IMR-90 (cell line): Measurements from ENCODE around the gene HK3. TPM values are rescaled to one million over a fixed set of nuclear protein-coding genes. Genes with fewer than 3 reads are reported as not detected.

Source experiments
- ATAC-seq: fragments of 200-7000 bp; cut with Tn5 transposase; 2 replicates; pipeline ENCODE4 v1.9.1; 2020; ENCODE audit warnings: low read depth, mild to moderate bottlenecking, moderate library complexity
- BruUV-seq: library from RNA; stranded (reverse); fragments of 400-500 nt; replicated peaks from 2 replicates; lab custom pipeline; 2021; lab: Mats Ljungman, UMichigan
- CTCF ChIA-PET: fragments of 300-600 bp; formaldehyde crosslinking; extraction: SDS; loops from one replicate; lab custom pipeline; 2021; ENCODE audit warnings: antibody characterized with exemption; lab: Yijun Ruan, JAX
- POLR2A ChIA-PET: fragments of 300-600 bp; sonication (Branson Sonifier 250); formaldehyde crosslinking; loops from one replicate; lab custom pipeline; 2022; ENCODE audit warnings: antibody characterized with exemption; ENCODE audit not compliant: unreplicated experiment; lab: Charles Lee
- DNase-seq: peaks from one replicate; pipeline ENCODE4 v3.0.0; 2013
- H2AFZ ChIP-seq: replicated peaks from 2 replicates; pipeline ENCODE3; 2013; ENCODE audit warnings: low read length, mild to moderate bottlenecking; ENCODE audit not compliant: poor library complexity
- H2AK5ac ChIP-seq: 2 replicates; pipeline ENCODE4 v1.6.1; 2013; ENCODE audit warnings: low read depth, low read length, inconsistent platforms
- H2AK9ac ChIP-seq: replicated peaks from 2 replicates; pipeline ENCODE3; 2013; ENCODE audit warnings: mild to moderate bottlenecking, low read depth, low read length, moderate library complexity; ENCODE audit not compliant: poor library complexity
- H2BK120ac ChIP-seq: 2 replicates; pipeline ENCODE4 v1.6.1; 2013; ENCODE audit warnings: low read depth, low read length, inconsistent platforms
- H2BK15ac ChIP-seq: 3 replicates; pipeline ENCODE4 v1.6.1; 2013; ENCODE audit warnings: low read depth, low read length, inconsistent platforms
- H2BK20ac ChIP-seq: 2 replicates; pipeline ENCODE4 v1.6.1; 2013; ENCODE audit warnings: low read depth, mild to moderate bottlenecking, inconsistent platforms, low read length, moderate library complexity
- H2BK5ac ChIP-seq: 2 replicates; pipeline ENCODE4 v1.6.1; 2013; ENCODE audit warnings: mild to moderate bottlenecking, low read depth, low read length, inconsistent platforms; ENCODE audit not compliant: poor library complexity, severe bottlenecking
- H3K14ac ChIP-seq: replicated peaks from 2 replicates; pipeline ENCODE4 v1.6.1; 2013; ENCODE audit warnings: low read depth, low read length, inconsistent platforms
- H3K18ac ChIP-seq: 2 replicates; pipeline ENCODE4 v1.6.1; 2013; ENCODE audit warnings: low read depth, low read length, control low read depth
- H3K23ac ChIP-seq: 2 replicates; pipeline ENCODE4 v1.6.1; 2013; ENCODE audit warnings: low read depth, low read length, inconsistent platforms
- H3K27ac ChIP-seq: 2 replicates; pipeline ENCODE4 v1.5.1; 2013; ENCODE audit warnings: mild to moderate bottlenecking, control low read depth, low read length; ENCODE audit not compliant: insufficient read depth
- H3K27me3 ChIP-seq: 2 replicates; pipeline ENCODE4 v1.6.1; 2013; ENCODE audit warnings: low read length; ENCODE audit not compliant: control insufficient read depth, insufficient read depth
- H3K36me3 ChIP-seq: 2 replicates; pipeline ENCODE4 v1.6.1; 2013; ENCODE audit warnings: low read length, mixed read lengths; ENCODE audit not compliant: control insufficient read depth, insufficient read depth
- H3K4ac ChIP-seq: 2 replicates; pipeline ENCODE4 v1.6.1; 2013; ENCODE audit warnings: low read depth, low read length, inconsistent platforms
- H3K4me1 ChIP-seq: 2 replicates; pipeline ENCODE4 v1.6.1; 2013; ENCODE audit warnings: low read length, mixed read lengths; ENCODE audit not compliant: control insufficient read depth, insufficient read depth
- H3K4me2 ChIP-seq: 2 replicates; pipeline ENCODE4 v1.6.1; 2013; ENCODE audit warnings: low read depth, mild to moderate bottlenecking, control low read depth, low read length, moderate library complexity
- H3K4me3 ChIP-seq: 2 replicates; pipeline ENCODE4 v1.5.1; 2013; ENCODE audit warnings: low read depth, mild to moderate bottlenecking, control low read depth, low read length, moderate library complexity; ENCODE audit not compliant: insufficient read depth
- H3K56ac ChIP-seq: 2 replicates; pipeline ENCODE4 v1.6.1; 2013; ENCODE audit warnings: low read length, inconsistent platforms; ENCODE audit not compliant: insufficient read depth; ENCODE audit errors: extremely low read depth
- H3K79me1 ChIP-seq, 2 experiments: 2 replicates each; pipeline ENCODE4 v1.6.1; 2013; ENCODE audit warnings: low read length in 2 of 2, inconsistent platforms in 1 of 2, low read depth in 1 of 2
- H3K9ac ChIP-seq: 2 replicates; pipeline ENCODE4 v1.6.1; 2013; ENCODE audit warnings: low read depth, low read length, control low read depth
- H3K9me1 ChIP-seq: 2 replicates; pipeline ENCODE4 v1.6.1; 2013; ENCODE audit warnings: low read length, inconsistent platforms; ENCODE audit not compliant: insufficient read depth
- H3K9me3 ChIP-seq: 2 replicates; pipeline ENCODE4 v1.6.1; 2013; ENCODE audit warnings: low read length; ENCODE audit not compliant: control insufficient read depth, insufficient read depth
- H4K20me1 ChIP-seq: 2 replicates; pipeline ENCODE4 v1.6.1; 2013; ENCODE audit warnings: low read length, inconsistent platforms; ENCODE audit not compliant: insufficient read depth
- H4K5ac ChIP-seq: 2 replicates; pipeline ENCODE4 v1.6.1; 2013; ENCODE audit warnings: mild to moderate bottlenecking, low read depth, low read length, control low read depth
- H4K8ac ChIP-seq, 2 experiments: 2 replicates each; pipeline ENCODE4 v1.6.1; 2013; ENCODE audit warnings: low read depth in 2 of 2, low read length in 2 of 2, control low read depth in 1 of 2, inconsistent platforms in 1 of 2
- H4K91ac ChIP-seq: 2 replicates; pipeline ENCODE4 v1.6.1; 2013; ENCODE audit warnings: low read depth, low read length, inconsistent platforms; ENCODE audit not compliant: insufficient read depth
- BHLHE40 ChIP-seq: fragments of 150-350 bp; IDR thresholded peaks from 2 replicates; pipeline ENCODE4 v1.6.1; 2016; ENCODE audit warnings: mild to moderate bottlenecking, low read depth, low read length
- CEBPB ChIP-seq: IDR thresholded peaks from 2 replicates; pipeline ENCODE4 v1.6.1; 2012; ENCODE audit warnings: low read depth, low read length, improper control_type of control experiment
- CHD1 ChIP-seq: IDR thresholded peaks from 2 replicates; pipeline ENCODE4 v1.6.1; 2012; ENCODE audit warnings: low read depth, low read length, improper control_type of control experiment
- FOS ChIP-seq: fragments of 150-350 bp; IDR thresholded peaks from 2 replicates; pipeline ENCODE4 v1.6.1; 2016; ENCODE audit warnings: low read depth, low read length
- MAFK ChIP-seq: IDR thresholded peaks from 2 replicates; pipeline ENCODE4 v1.6.1; 2012; ENCODE audit warnings: low read depth, low read length, improper control_type of control experiment
- MAZ ChIP-seq: IDR thresholded peaks from 2 replicates; pipeline ENCODE4 v1.6.1; 2012; ENCODE audit warnings: low read depth, mild to moderate bottlenecking, low read length, improper control_type of control experiment, moderate library complexity, borderline replicate concordance
- NFE2L2 ChIP-seq: fragments of 150-350 bp; IDR thresholded peaks from 2 replicates; pipeline ENCODE4 v1.6.1; 2016; ENCODE audit warnings: low read depth, mild to moderate bottlenecking, low read length
- POLR2A ChIP-seq: IDR thresholded peaks from 2 replicates; pipeline ENCODE4 v1.6.1; 2012; ENCODE audit warnings: mild to moderate bottlenecking, low read depth, low read length
- RAD21 ChIP-seq: IDR thresholded peaks from 2 replicates; pipeline ENCODE4 v1.6.1; 2012; ENCODE audit warnings: low read length, improper control_type of control experiment
- RCOR1 ChIP-seq: IDR thresholded peaks from 2 replicates; pipeline ENCODE4 v1.6.1; 2012; ENCODE audit warnings: mild to moderate bottlenecking, low read length, improper control_type of control experiment; ENCODE audit not compliant: insufficient replicate concordance
- RFX5 ChIP-seq: IDR thresholded peaks from 2 replicates; pipeline ENCODE4 v1.8.0; 2012; ENCODE audit warnings: low read depth, mild to moderate bottlenecking, low read length, moderate library complexity
- SMC3 ChIP-seq: fragments of 150-350 bp; IDR thresholded peaks from 2 replicates; pipeline ENCODE4 v1.6.1; 2016; ENCODE audit warnings: low read depth, mild to moderate bottlenecking, antibody characterized with exemption, low read length, moderate library complexity
- WGBS, 2 experiments: methylation state at CpG; one replicate each; pipeline versions ENCODE4 v1.1.5 to v1.1.7; 2013; ENCODE audit warnings: missing lambda C conversion rate in 2 of 2; ENCODE audit not compliant: insufficient read length in 1 of 2; ENCODE audit errors: extremely low coverage in 2 of 2; 5-methylcytosine and 5-hydroxymethylcytosine counted together
- dilution Hi-C: fragments of 300-500 bp; cut with HindIII; formaldehyde crosslinking; loops from one replicate; pipeline ENCODE4 v1.14.3; 2018; ENCODE audit warnings: low sequenced_read_pairs; ENCODE audit not compliant: unreplicated experiment
- in situ Hi-C: fragments of 300-500 bp; cut with MboI; formaldehyde crosslinking; loops from 3 replicates; pipeline ENCODE4 v1.14.3; 2019; ENCODE audit warnings: low sequenced_read_pairs, inconsistent platforms, mixed read lengths
- intact Hi-C: fragments of 100-400 bp; cut with micrococcal nuclease; formaldehyde crosslinking; loops from 2 replicates; pipeline ENCODE4 v1.10.0; 2022
- polyA plus RNA-seq, 3 experiments: library from polyadenylated mRNA; depleted of rRNA; stranded (reverse); fragments of >200 nt; gene quantifications; 2 replicates each; pipeline ENCODE4 v1.2.3, GENCODE V29; 2012; ENCODE audit warnings: low replicate concordance in 1 of 3
- total RNA-seq: library from RNA; depleted of rRNA; stranded (reverse); fragments of >200 nt; gene quantifications from 2 replicates; pipeline ENCODE4 v1.2.3, GENCODE V29; 2012
- TF ChIP-seq, protein P1 (sequence below): fragments of 150-350 bp; IDR thresholded peaks from 2 replicates; pipeline ENCODE4 v1.6.1; 2016; ENCODE audit warnings: low read depth, mild to moderate bottlenecking, low read length, moderate library complexity, borderline replicate concordance
- TF ChIP-seq, protein P2 (sequence below): conservative IDR thresholded peaks from 2 replicates; pipeline ENCODE4 v1.5.1; 2012; ENCODE audit warnings: mild to moderate bottlenecking, low read depth, low read length, improper control_type of control experiment

HK3 gene
- total and polyA plus RNA-seq, 2 of the 4 experiments (the other 2 are of a cell fraction), result not detected

DNA sequence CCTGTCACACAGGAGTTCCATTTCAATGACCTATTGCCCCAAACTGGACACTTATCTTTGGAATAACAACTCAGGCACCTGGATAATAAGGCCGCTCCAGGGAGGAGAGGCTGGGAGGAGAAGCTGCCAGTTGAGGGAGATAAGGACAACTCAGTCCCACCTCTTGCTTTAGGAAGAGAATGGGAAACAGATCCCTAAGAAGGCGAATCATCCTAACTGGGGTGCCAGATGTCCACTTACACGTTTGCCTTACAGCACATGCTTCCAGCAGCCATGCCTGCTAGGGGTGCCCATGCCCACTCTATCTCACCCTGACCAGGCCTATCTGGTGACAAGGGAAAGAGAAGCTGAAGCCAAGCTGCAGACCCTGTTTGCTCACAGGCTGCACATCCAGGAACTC is 6.5 kb downstream of the HK3 start:
- H3K36me3 ChIP-seq, result no peaks in the 10 kb centered on the region
- TF ChIP-seq MAZ (no peak), FOS (no peak), POLR2A (no peak), RAD21 (no peak), MAFK (no peak), CHD1 (no peak), RFX5 (no peak), CEBPB (no peak), SMC3 (no peak), RCOR1 (no peak), NFE2L2 (no peak), BHLHE40 (no peak)
- TF ChIP-seq, protein P1, sequence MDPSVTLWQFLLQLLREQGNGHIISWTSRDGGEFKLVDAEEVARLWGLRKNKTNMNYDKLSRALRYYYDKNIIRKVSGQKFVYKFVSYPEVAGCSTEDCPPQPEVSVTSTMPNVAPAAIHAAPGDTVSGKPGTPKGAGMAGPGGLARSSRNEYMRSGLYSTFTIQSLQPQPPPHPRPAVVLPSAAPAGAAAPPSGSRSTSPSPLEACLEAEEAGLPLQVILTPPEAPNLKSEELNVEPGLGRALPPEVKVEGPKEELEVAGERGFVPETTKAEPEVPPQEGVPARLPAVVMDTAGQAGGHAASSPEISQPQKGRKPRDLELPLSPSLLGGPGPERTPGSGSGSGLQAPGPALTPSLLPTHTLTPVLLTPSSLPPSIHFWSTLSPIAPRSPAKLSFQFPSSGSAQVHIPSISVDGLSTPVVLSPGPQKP, result no peak
- TF ChIP-seq, protein P2, sequence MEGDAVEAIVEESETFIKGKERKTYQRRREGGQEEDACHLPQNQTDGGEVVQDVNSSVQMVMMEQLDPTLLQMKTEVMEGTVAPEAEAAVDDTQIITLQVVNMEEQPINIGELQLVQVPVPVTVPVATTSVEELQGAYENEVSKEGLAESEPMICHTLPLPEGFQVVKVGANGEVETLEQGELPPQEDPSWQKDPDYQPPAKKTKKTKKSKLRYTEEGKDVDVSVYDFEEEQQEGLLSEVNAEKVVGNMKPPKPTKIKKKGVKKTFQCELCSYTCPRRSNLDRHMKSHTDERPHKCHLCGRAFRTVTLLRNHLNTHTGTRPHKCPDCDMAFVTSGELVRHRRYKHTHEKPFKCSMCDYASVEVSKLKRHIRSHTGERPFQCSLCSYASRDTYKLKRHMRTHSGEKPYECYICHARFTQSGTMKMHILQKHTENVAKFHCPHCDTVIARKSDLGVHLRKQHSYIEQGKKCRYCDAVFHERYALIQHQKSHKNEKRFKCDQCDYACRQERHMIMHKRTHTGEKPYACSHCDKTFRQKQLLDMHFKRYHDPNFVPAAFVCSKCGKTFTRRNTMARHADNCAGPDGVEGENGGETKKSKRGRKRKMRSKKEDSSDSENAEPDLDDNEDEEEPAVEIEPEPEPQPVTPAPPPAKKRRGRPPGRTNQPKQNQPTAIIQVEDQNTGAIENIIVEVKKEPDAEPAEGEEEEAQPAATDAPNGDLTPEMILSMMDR, result no peak
- ATAC-seq (no peak), DNase-seq (no peak)
- H3K56ac ChIP-seq, result no peak overlapping the region
- H2BK20ac ChIP-seq, result no peak overlapping the region
- no peak overlapping the region for H2AK5ac ChIP-seq
- no peak overlapping the region for H4K91ac ChIP-seq
- no peak overlapping the region for H2BK120ac ChIP-seq
- in situ Hi-C loops (no loop called here), dilution Hi-C loops (no loop called here), intact Hi-C loops (no loop called here)
- no peak overlapping the region for H2BK15ac ChIP-seq
- H2AK9ac ChIP-seq, result no peak overlapping the region
- no peak overlapping the region for H3K9ac ChIP-seq
- no peak overlapping the region for H3K4ac ChIP-seq
- H3K4me2 ChIP-seq, result no peak overlapping the region
- no peaks in the 10 kb centered on the region for H3K9me3 ChIP-seq
- no peak overlapping the region for H3K14ac ChIP-seq
- H3K27ac ChIP-seq, result no peak overlapping the region
- no peak overlapping the region for H3K18ac ChIP-seq
- H4K5ac ChIP-seq, result no peak overlapping the region
- no peak overlapping the region for H2BK5ac ChIP-seq
- BruUV-seq, result no TSS peak
- H3K4me1 ChIP-seq, result no peaks in the 10 kb centered on the region
- H3K27me3 ChIP-seq, result peaks cover 46% of the 10 kb centered on the region
- H3K9me1 ChIP-seq, result no peaks in the 10 kb centered on the region
- CTCF ChIA-PET, result no interaction called here
- H4K8ac ChIP-seq, result no peak overlapping the region
- H2AFZ ChIP-seq, result no peak overlapping the region
- POLR2A ChIA-PET, result no interaction called here
- no peak overlapping the region for H3K4me3 ChIP-seq
- H4K20me1 ChIP-seq, result no peaks in the 10 kb centered on the region; the same call in 1 of the 2 replicates
- WGBS, 2 experiments, result no CpG with 5 or more reads among the region's 3 CpGs
- H3K23ac ChIP-seq, result no peak overlapping the region
- no peaks in the 10 kb centered on the region for H3K79me1 ChIP-seq
